T-helper 2 cell (primary cell): ENCODE measurements around the gene DPYSL4.

ENCODE experiments used
- DNase-seq, 5 experiments: peaks; one replicate each; pipeline versions ENCODE4 v3.0.0 to v3.0.0-alpha.2; 2012 to 2022

DPYSL4 gene

GRCh38 chr10:132149917-132150316 lies 36.8 kb upstream of the DPYSL4 start:
- DNase-seq, result peak in 1 of 5 experiments; percentile 2

- no peak for DNase-seq
Observed at GRCh38 chr10:132150777-132151176, 36.0 kb upstream of the DPYSL4 start.

GRCh38 chr10:132151286-132151950 lies 35.3 kb upstream of the DPYSL4 start:
- DNase-seq, result no peak

GRCh38 chr10:132151951-132152505 lies 34.7 kb upstream of the DPYSL4 start:
- DNase-seq, result no peak

- no peak for DNase-seq
Observed at GRCh38 chr10:132152896-132153580, 33.7 kb upstream of the DPYSL4 start.

- DNase-seq, result no peak
Observed at GRCh38 chr10:132153616-132154217, 33.0 kb upstream of the DPYSL4 start.

GRCh38 chr10:132154440-132154839 lies 32.3 kb upstream of the DPYSL4 start:
- no peak for DNase-seq

GRCh38 chr10:132154931-132155330 lies 31.8 kb upstream of the DPYSL4 start:
- DNase-seq, result no peak

GRCh38 chr10:132155723-132156381 lies 30.9 kb upstream of the DPYSL4 start:
- DNase-seq, result no peak

GRCh38 chr10:132156382-132156781 lies 30.4 kb upstream of the DPYSL4 start:
- no peak for DNase-seq

- DNase-seq, result no peak
Observed at GRCh38 chr10:132157101-132157500, 29.6 kb upstream of the DPYSL4 start.

- DNase-seq, result peak in 3 of 5 experiments; percentile 33 to 37 (median 35)
Observed at GRCh38 chr10:132158122-132158741, 28.5 kb upstream of the DPYSL4 start.

GRCh38 chr10:132158823-132159222 lies 27.9 kb upstream of the DPYSL4 start:
- DNase-seq, result peak in 3 of 5 experiments; percentile 25 to 60 (median 33)

GRCh38 chr10:132159302-132160230 lies 27.2 kb upstream of the DPYSL4 start:
- peak in 3 of 5 experiments; percentile 25 to 59 (median 55) for DNase-seq

GRCh38 chr10:132160231-132160630 lies 26.5 kb upstream of the DPYSL4 start:
- DNase-seq, result peak in 1 of 5 experiments; percentile 41

- DNase-seq, result peak in 2 of 5 experiments; percentile 32 to 57
Observed at GRCh38 chr10:132160834-132161622, 25.7 kb upstream of the DPYSL4 start.

GRCh38 chr10:132162021-132162531 lies 24.7 kb upstream of the DPYSL4 start:
- DNase-seq, result peak in 2 of 5 experiments; percentile 28 to 32

GRCh38 chr10:132162590-132163277 lies 24.0 kb upstream of the DPYSL4 start:
- DNase-seq, result no peak

- DNase-seq, result peak in 2 of 5 experiments; percentile 28 to 47
Observed at GRCh38 chr10:132163278-132163765, 23.4 kb upstream of the DPYSL4 start.
